Measurements from ENCODE around the gene ADD1. TPM values are rescaled to one million over a fixed set of nuclear protein-coding genes. Genes with fewer than 3 reads are reported as not detected.

Gene ADD1, protein sequence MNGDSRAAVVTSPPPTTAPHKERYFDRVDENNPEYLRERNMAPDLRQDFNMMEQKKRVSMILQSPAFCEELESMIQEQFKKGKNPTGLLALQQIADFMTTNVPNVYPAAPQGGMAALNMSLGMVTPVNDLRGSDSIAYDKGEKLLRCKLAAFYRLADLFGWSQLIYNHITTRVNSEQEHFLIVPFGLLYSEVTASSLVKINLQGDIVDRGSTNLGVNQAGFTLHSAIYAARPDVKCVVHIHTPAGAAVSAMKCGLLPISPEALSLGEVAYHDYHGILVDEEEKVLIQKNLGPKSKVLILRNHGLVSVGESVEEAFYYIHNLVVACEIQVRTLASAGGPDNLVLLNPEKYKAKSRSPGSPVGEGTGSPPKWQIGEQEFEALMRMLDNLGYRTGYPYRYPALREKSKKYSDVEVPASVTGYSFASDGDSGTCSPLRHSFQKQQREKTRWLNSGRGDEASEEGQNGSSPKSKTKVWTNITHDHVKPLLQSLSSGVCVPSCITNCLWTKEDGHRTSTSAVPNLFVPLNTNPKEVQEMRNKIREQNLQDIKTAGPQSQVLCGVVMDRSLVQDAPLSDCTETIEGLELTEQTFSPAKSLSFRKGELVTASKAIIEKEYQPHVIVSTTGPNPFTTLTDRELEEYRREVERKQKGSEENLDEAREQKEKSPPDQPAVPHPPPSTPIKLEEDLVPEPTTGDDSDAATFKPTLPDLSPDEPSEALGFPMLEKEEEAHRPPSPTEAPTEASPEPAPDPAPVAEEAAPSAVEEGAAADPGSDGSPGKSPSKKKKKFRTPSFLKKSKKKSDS
- total RNA-seq: 100 to 1,000 TPM; 281 to 282 TPM

DNA sequence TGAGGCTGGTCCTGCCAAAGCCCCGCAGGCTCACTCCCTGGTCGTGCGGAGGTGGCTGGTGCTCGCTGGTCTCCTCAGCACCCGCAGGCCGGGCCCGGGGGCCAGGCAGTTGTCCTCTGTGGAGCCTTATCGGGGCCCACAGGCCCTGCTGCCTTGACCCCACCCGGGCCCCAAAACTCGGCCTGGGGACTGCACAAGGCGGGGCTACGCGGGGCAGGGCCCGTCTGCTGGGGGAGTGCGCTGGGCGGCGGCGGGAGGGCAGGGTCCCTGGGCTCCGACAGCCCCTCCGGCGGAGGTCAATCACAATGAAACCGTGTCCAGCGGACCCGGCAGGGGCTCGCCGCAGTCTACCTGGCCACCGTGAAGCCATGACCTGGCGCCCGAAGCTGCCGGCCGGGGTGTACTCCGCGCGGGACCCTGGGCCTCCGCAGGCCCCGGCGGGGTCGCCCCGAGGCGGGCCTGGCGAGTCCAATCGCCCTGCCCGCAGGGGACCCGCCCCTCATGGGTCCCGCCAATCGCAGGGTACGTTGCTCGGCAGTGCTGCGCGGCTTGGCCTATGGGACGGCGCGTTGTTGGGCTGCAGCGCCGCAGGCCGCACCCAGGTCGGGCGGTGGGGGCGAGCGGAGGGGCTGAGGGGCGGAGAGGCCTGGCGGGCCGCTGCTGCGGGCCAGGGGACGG, at the start of gene ADD1:
ADD1 (plus strand) TSS at position 582 of the 678 bp plus-strand sequence. CDS start 32,072 bp downstream, outside the sequence.
- Mint-ChIP-seq H3K4me1 (ENCODE audit: low read depth) (peaks cover 57% of the 10 kb centered on the region), H3K27ac (peak within 1 kb of the TSS; percentile 99), H3K27me3 (ENCODE audit: low read depth) (no peaks in the 10 kb centered on the region), H3K36me3 (ENCODE audit: insufficient read depth in 2 of 2) (peaks cover 9 to 11% of the 10 kb centered on the region in 2 donors), H3K4me3 (peak within 1 kb of the TSS; percentile 84 to 97), H3K9me3 (peaks cover 2 to 3% of the 10 kb centered on the region in 2 donors)
- peak; percentile 94 to 99 for DNase-seq
- peak; percentile 96 for ATAC-seq (replicated peaks in 1 of 2)

DNA sequence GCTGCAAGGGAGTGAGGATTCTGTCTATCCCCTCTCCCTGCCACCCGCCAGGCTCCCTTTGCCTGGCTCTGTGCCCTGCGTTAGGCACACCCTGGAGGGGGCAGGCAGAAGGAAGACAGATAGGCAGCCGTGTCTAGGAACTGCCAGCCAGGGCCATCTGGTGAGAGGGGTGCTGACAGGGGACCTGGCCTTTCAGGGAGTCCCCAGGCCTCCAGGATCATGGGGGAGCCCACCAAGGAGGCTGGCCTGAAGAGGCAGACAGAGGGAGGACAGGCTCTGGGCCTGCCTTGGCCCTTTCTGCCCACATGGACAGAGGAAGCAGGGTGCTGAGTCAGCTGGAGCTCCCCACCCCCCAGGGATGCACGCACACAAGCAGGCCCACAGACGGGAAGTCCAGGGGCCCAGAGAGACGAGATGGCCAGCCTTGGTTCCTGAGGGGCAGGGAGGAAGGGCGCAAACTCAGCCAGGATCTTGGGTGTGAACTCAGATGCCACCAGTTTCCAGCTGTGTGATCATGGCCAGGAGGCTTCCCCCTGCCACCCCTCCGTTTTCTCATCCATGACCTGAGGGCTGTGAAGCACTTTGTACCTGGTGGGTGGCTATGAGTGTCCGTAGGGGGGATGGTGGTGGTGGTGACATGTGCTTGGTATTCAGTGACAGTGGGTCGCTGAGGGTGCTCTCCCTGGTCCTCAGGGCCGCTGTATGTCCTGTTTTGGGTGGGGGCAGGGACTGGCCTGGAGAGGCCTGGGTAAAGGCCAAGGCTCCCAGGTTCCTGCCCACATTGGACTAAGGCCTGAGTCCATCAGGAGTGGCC, 49.0 kb upstream of the ADD1 start:
- Mint-ChIP-seq H3K36me3 (ENCODE audit: insufficient read depth in 2 of 2) (no peaks in the 10 kb centered on the region), H3K27ac (no peak overlapping the region), H3K9me3 (no peaks in the 10 kb centered on the region), H3K27me3 (ENCODE audit: low read depth) (no peaks in the 10 kb centered on the region), H3K4me3 (peak overlapping the region; percentile 85 to 88), H3K4me1 (ENCODE audit: low read depth) (peaks cover 46% of the 10 kb centered on the region)
- no peak for DNase-seq
- ATAC-seq (replicated peaks in 1 of 2): no peak

DNA sequence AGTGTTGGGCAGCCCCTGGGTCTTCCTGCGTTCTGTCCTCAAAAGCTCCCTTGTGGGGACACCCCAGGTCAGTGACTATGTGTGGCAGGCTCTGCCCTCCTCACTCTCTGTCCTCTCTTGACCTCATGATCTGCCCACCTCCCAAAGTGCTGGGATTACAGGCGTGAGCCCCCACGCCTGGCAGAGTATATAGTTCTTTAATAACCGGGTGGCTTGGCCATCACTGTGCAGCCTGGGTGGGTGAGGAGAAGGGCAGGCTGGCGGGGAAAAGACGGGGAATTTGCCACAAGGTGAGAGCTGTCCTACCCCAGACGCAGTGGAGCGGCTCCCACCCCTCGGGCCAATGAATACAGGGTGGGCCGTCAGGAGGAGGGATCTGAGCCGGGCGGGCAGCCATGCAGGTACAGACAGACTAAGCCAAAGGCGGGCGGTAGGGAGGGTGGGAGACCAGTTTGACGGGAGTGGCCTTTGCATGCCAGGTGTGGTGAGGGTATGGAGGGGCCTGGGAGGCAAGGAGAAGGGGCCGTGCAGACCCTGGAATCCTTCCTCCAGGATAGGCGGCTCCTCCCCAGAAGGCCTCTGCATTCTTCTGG, 48.2 kb upstream of the ADD1 start:
- H3K36me3 Mint-ChIP-seq (ENCODE audit: insufficient read depth in 2 of 2): peaks cover 0 to 2% of the 10 kb centered on the region in 2 donors
- no peaks in the 10 kb centered on the region for H3K9me3 Mint-ChIP-seq
- ATAC-seq (replicated peaks in 1 of 2): no peak
- H3K27me3 Mint-ChIP-seq (ENCODE audit: low read depth): no peaks in the 10 kb centered on the region
- peak overlapping the region; percentile 85 to 88 for H3K4me3 Mint-ChIP-seq
- H3K4me1 Mint-ChIP-seq (ENCODE audit: low read depth): peaks cover 52% of the 10 kb centered on the region
- no peak overlapping the region for H3K27ac Mint-ChIP-seq
- no peak for DNase-seq

DNA sequence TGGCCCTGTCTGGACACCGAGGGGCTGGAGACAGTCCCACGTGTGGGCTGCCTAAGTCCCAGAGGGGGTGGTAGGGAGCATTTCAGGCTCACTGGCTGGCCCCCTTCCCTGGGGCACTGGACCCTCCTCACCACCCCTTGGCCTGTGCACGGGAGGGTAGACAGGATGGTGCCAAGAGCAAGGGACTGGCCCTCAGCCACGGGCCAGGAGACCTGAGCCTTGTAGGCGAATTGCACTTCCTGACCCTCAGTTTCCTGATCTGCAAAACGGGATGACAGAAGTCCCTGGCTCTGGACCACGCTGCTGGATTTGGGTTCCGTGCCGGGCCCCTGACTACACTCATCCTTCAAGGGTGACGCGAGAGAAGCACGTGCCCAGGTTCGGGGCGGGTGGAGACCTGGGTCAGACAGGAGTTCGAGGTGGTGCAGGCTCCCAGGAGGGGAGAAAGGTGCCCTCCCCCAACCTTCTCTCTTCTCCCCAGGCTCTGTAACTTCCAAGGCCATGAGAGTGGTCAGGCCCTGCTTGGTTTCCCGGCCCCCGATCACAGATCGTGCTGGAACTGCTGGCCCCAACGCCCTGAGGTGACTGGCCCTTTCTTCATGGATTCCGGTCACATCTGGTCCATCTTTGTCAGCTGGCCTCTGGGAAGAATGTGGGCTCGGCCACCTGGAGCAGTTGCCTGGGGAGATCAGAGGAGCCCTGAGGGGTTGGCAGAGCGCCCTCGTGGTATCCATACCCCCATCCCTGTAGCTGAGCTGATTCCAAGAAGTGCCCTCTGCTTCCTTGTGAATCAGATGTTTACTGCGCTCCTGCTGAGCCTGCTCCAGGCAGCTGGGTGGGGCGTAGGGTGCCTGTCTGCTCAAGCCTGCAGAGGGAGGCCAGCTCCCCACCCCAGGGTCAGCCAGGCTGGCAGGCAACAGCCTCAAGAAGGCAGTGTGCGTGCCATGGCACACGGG, 47.5 kb upstream of the ADD1 start:
- no peak for ATAC-seq (replicated peaks in 1 of 2)
- H3K27ac Mint-ChIP-seq: no peak overlapping the region
- H3K9me3 Mint-ChIP-seq: no peaks in the 10 kb centered on the region
- peaks cover 0 to 2% of the 10 kb centered on the region in 2 donors for H3K36me3 Mint-ChIP-seq (ENCODE audit: insufficient read depth in 2 of 2)
- H3K27me3 Mint-ChIP-seq (ENCODE audit: low read depth): no peaks in the 10 kb centered on the region
- no peak for DNase-seq
- no peak overlapping the region for H3K4me3 Mint-ChIP-seq
- peaks cover 52% of the 10 kb centered on the region for H3K4me1 Mint-ChIP-seq (ENCODE audit: low read depth)

DNA sequence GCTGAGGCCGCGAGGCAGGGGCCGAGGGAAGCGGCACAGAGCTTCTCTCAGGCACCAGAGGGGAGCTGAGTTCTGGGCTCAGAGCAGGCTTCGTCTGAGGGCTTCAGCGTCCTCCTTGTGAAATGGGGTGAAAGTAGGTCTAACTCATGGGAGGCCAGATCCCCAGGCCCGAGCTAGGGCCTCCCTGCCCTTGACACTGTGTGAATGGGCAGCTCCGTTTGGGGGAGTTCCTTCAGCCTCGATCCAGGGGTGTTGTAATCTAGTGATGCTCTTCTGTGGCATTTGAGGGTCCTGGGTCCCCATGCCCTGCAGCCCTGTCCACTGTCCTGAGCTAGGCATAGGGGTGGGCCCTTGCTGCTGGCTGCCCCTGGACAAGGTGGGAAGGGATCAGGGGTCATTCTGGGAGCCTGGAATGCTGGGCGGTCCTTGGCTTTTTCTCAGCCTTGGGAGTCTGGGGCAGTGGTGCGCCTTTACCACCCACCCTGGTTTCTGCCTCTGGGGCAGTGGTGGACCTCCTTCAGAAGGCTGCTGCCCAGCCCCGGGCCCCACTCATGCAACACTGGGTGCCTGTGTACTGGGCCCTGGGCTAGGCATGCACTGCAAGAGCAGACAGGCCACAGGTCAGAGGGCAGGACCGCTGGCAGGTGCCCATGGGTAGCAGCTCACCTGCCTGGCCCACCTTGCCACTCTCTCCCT, 46.6 kb upstream of the ADD1 start:
- peaks cover 58% of the 10 kb centered on the region for H3K4me1 Mint-ChIP-seq (ENCODE audit: low read depth)
- DNase-seq: no peak
- H3K27ac Mint-ChIP-seq: no peak overlapping the region
- no peak for ATAC-seq (replicated peaks in 1 of 2)
- H3K9me3 Mint-ChIP-seq: no peaks in the 10 kb centered on the region
- H3K4me3 Mint-ChIP-seq: no peak overlapping the region
- H3K36me3 Mint-ChIP-seq (ENCODE audit: insufficient read depth in 2 of 2): peaks cover 0 to 2% of the 10 kb centered on the region in 2 donors
- no peaks in the 10 kb centered on the region for H3K27me3 Mint-ChIP-seq (ENCODE audit: low read depth)

DNA sequence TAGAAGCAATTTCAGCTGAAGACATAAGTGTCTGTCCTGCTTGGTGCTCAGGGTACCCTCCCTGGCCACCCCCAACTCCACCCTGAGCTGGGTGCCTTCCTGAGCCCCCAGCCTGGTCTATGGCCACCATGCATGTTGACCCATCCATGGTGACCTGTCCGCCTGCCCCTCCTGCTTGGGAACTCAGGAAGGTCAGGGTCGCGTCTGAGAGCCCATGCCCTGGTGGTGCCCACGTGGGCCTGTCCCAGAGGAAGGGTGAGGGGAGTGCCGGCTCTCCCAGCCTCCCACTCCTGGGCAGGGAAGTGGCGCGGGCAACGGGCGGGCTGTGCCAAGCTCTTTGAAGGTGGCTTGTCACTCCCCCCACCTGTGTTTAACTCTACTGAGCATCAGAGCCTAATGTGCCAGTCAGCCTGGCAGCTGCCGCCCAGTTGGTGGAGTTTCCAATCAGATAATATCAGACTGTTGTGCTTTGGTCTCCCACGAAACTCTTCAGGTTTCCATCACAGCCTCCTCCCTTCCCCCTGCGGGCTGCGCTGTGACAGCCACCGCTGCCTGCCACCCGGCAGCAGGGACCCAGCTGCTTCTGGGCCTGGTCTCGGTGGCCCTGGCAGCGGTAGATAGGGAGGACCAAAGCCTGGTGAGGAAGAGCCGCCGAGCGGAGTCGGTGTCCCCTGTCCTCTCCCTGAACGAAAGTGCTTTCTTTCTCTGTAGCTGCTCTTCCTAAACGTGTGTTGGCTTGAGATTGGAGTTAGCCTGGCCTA, 45.9 kb upstream of the ADD1 start:
- DNase-seq (peak; percentile 31 to 49), ATAC-seq (replicated peaks in 1 of 2) (peak; percentile 31 to 58)
- Mint-ChIP-seq H3K27ac (no peak overlapping the region), H3K4me1 (ENCODE audit: low read depth) (peaks cover 58% of the 10 kb centered on the region), H3K27me3 (ENCODE audit: low read depth) (no peaks in the 10 kb centered on the region), H3K9me3 (no peaks in the 10 kb centered on the region), H3K4me3 (peak overlapping the region; percentile 84 to 92), H3K36me3 (ENCODE audit: insufficient read depth in 2 of 2) (peaks cover 0 to 2% of the 10 kb centered on the region in 2 donors)

DNA sequence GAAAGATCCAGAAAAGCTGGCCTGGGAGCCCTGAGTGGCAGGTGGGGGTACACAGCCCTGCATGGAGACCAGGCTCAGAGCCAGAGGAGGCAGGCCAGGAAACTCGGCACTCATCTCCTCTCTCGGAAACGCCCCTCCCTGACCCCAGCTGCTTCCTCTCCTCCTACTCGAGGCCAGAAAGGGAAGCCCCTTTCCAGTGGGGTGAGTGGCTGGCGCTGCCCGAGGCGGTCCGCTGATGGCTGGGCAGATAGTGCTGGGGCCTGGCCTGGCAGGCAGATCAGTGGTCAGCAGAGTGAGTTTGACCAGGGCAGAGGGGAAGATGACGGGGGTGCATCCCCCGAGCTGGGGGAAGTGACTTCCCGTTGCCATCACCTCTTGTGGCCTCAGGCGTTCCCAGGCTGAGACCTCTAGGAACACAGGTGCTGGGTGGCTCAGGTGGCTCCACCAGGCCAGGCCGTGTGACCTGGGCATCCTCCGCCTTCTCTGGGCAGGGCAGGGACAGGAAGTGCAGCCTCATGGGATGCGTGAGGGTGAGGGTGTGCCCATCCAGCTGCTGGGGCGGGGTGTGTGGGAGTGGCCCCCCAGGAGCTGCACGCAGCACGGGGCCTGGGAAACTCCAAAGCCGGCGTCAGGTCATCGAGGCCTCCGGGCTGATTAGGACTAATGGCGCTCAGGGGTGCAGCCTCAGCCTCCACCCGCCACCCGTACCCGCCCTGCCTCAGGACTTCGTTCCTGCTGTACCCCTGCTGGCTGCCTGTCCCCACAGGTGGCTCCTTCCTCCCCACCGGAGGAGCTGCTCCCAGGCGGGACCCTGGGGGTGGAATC, 45.0 kb upstream of the ADD1 start:
- DNase-seq (peak; percentile 54 to 68), ATAC-seq (replicated peaks in 1 of 2) (peak; percentile 55 to 68)
- peaks cover 0 to 2% of the 10 kb centered on the region in 2 donors for H3K36me3 Mint-ChIP-seq (ENCODE audit: insufficient read depth in 2 of 2)
- peaks cover 58% of the 10 kb centered on the region for H3K4me1 Mint-ChIP-seq (ENCODE audit: low read depth)
- no peaks in the 10 kb centered on the region for H3K27me3 Mint-ChIP-seq (ENCODE audit: low read depth)
- peak overlapping the region; percentile 63 for H3K27ac Mint-ChIP-seq
- H3K9me3 Mint-ChIP-seq: no peaks in the 10 kb centered on the region
- peak overlapping the region; percentile 84 to 92 for H3K4me3 Mint-ChIP-seq

DNA sequence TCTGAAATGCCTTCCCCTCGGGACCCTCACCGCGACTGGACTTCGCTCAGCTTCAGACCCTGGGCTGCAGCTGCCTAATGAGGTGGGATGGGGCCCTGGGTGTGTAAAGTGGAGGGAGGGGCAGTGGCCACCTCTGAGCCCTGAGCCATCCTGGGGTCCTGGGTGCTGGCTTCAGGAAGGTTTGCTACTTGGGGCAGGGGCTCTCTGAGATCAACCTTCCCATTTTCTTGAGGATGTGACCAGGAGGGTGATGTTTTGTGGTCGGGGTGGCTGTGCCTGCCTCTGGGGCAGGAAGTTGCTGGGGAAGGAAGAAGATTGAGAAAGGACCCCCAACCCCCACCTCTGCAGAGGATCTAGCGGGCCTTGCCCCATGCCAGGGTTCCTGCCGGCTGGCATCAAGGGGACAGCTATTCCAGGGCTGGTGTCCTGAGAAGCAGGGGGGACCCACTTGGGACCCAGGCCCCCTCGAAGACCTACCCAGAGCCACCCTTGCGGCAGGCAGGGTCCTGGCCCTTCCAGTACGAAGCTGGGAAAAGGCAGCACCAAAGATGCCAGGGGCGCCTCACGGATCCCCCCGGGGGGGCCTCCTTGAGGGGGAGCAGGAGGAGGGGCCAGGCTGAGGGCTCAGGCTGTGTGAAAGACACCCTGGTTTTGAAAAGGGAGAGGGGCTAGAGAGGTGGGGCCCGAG, 44.3 kb upstream of the ADD1 start:
- Mint-ChIP-seq H3K9me3 (no peaks in the 10 kb centered on the region), H3K4me3 (peak overlapping the region; percentile 84 to 92)
- no peak for ATAC-seq (replicated peaks in 1 of 2)

DNA sequence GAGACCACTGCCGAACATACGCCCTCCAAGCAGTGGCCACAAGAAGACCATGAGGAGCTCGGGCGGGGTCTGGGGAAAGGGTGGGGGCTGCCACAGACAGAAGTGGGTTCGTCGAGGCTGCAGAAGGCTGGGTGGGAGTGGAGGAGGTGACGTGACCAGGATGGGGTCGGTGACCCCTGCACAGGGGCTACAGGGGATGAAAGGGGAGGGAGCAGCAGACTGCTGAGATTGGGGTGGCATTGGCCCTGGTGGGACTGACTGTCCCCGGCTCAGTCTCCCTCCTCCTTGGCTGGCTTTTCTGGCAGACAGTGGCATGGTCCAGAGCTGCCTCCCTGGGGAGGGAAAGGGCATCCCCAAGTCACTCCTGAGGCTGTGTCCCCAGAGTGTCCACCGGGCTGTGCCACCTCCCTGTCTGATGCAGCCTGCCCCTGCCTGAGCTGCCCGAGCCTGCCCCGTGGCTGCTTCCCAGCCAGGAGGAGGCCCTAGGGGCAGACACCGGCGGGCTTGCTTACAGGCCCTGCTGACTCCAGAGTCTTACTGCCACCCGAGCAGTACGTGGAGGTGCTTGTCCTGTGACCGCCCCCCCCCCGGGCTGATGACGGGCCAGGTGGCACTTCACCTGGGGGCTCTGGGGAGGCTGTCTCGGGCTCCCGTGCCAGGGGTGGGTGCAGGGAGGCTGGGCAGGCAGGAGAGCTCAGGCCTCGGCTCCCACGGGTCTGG, 43.5 kb upstream of the ADD1 start:
- H3K4me3 Mint-ChIP-seq: peak overlapping the region; percentile 60 to 92
- no peak for DNase-seq
- ATAC-seq (replicated peaks in 1 of 2): no peak
- no peak overlapping the region for H3K27ac Mint-ChIP-seq
- peaks cover 0 to 2% of the 10 kb centered on the region in 2 donors for H3K36me3 Mint-ChIP-seq (ENCODE audit: insufficient read depth in 2 of 2)
- H3K9me3 Mint-ChIP-seq: no peaks in the 10 kb centered on the region
- H3K27me3 Mint-ChIP-seq (ENCODE audit: low read depth): no peaks in the 10 kb centered on the region
- H3K4me1 Mint-ChIP-seq (ENCODE audit: low read depth): peaks cover 44% of the 10 kb centered on the region

More for the DNA sequence above, 44.3 kb upstream of the ADD1 start:
- Mint-ChIP-seq H3K36me3 (ENCODE audit: insufficient read depth in 2 of 2) (peaks cover 0 to 2% of the 10 kb centered on the region in 2 donors), H3K27ac (peak overlapping the region; percentile 16), H3K4me1 (ENCODE audit: low read depth) (peaks cover 51% of the 10 kb centered on the region), H3K27me3 (ENCODE audit: low read depth) (no peaks in the 10 kb centered on the region)
- DNase-seq: no peak

All from activated T-cell treated with anti-CD3 and anti-CD28 coated beads, Interleukin-2, amount 50 U/mL, for 72 hours (primary cell).